CD4-positive, alpha-beta T cell (primary cell): ENCODE data around the gene MOGAT2. TPM values are rescaled to one million over a fixed set of nuclear protein-coding genes. Genes with fewer than 3 reads are reported as not detected.

ENCODE experiments used
- ATAC-seq: fragments of 200-7000 bp; cut with Tn5 transposase; one replicate; pipeline ENCODE4 v1.10.0; 2022; ENCODE audit warnings: mild to moderate bottlenecking; ENCODE audit not compliant: poor library complexity
- CTCF ChIA-PET: fragments of 350-600 bp; sonication (Branson Sonifier 250); formaldehyde crosslinking; loops from one replicate; lab custom pipeline; 2021; ENCODE audit warnings: antibody characterized with exemption, inconsistent platforms; lab: Charles Lee
- POLR2A ChIA-PET: fragments of 350-600 bp; sonication (Branson Sonifier 250); formaldehyde crosslinking; loops from one replicate; lab custom pipeline; 2021; ENCODE audit warnings: antibody characterized with exemption, inconsistent platforms; lab: Charles Lee
- DNase-seq, 14 experiments: peaks; one replicate each; pipeline ENCODE4 v3.0.0-alpha.2; 2013 to 2020; ENCODE audit warnings: mixed read lengths in 2 of 14
- H3K27ac ChIP-seq, 2 donors: one replicate each; pipeline versions ENCODE4 v1.5.1 to v1.7.0; 2013; ENCODE audit warnings: low read length in 2 of 2, low read depth in 1 of 2, mild to moderate bottlenecking in 1 of 2
- H3K27me3 ChIP-seq, 2 experiments: 1 replicate in 1 of 2; 2 replicates in 1 of 2; pipeline versions ENCODE4 v1.6.1 to v1.7.0; 2013; ENCODE audit warnings: low read length in 2 of 2, control low read depth in 1 of 2, mild to moderate bottlenecking in 1 of 2, moderate library complexity in 1 of 2; ENCODE audit not compliant: insufficient read depth in 2 of 2, control insufficient read depth in 1 of 2
- H3K36me3 ChIP-seq: one replicate; pipeline ENCODE4 v1.6.1; 2013; ENCODE audit warnings: low read length, control low read depth; ENCODE audit not compliant: insufficient read depth
- H3K4me1 ChIP-seq: one replicate; pipeline ENCODE4 v1.6.1; 2013; ENCODE audit warnings: low read length, control low read depth; ENCODE audit not compliant: insufficient read depth
- H3K4me3 ChIP-seq: one replicate; pipeline ENCODE4 v1.5.1; 2013; ENCODE audit warnings: mild to moderate bottlenecking, low read length, moderate library complexity
- H3K9me3 ChIP-seq, 2 experiments: 1 replicate in 1 of 2; 2 replicates in 1 of 2; pipeline versions ENCODE4 v1.6.1 to v1.7.0; 2013; ENCODE audit warnings: low read length in 2 of 2, mild to moderate bottlenecking in 2 of 2, control low read depth in 1 of 2, moderate library complexity in 1 of 2; ENCODE audit not compliant: control insufficient read depth in 1 of 2, insufficient read depth in 1 of 2
- H3K27ac Mint-ChIP-seq: one replicate; pipeline ENCODE4 v1.8.0; 2020; ENCODE audit warnings: mixed read lengths
- H3K27me3 Mint-ChIP-seq: one replicate; pipeline ENCODE4 v1.8.0; 2021; ENCODE audit warnings: mixed read lengths
- H3K36me3 Mint-ChIP-seq: one replicate; pipeline ENCODE4 v1.8.0; 2021; ENCODE audit warnings: low read depth, mixed read lengths
- H3K4me1 Mint-ChIP-seq: one replicate; pipeline ENCODE4 v1.8.0; 2021; ENCODE audit warnings: low read depth, mixed read lengths
- H3K4me3 Mint-ChIP-seq: one replicate; pipeline ENCODE4 v1.8.0; 2020; ENCODE audit warnings: mild to moderate bottlenecking, mixed read lengths
- H3K9me3 Mint-ChIP-seq: one replicate; pipeline ENCODE4 v1.8.0; 2020; ENCODE audit warnings: mixed read lengths
- intact Hi-C, 2 experiments: fragments of 100-400 bp; cut with DNase I in 1 of 2; cut with micrococcal nuclease in 1 of 2; formaldehyde crosslinking; loops; one replicate each; pipeline versions ENCODE4 v1.15.1 to v1.9.0; 2023 to 2025; cut with DNase I, micrococcal nuclease
- polyA plus RNA-seq, 2 donors: library from polyadenylated mRNA; unstranded; fragments of 120-200 nt; gene quantifications; one replicate each; pipeline ENCODE4 v1.2.1, GENCODE V29; 2013
- total RNA-seq, 174 experiments: library from RNA in 2 of 174; stranded (reverse) in 2 of 174; gene quantifications; one replicate each; pipeline ENCODE4 v1.2.3 and lab custom pipeline; 2021 to 2026
- TF ChIP-seq, protein P1 (sequence below): fragments of 200-600 bp; IDR thresholded peaks from one replicate; pipeline ENCODE4 v1.8.0; 2022; ENCODE audit warnings: antibody characterized with exemption, mild to moderate bottlenecking

The MOGAT2 gene
- total RNA-seq (not detected), total RNA-seq (lab: John Stamatoyannopoulos, UW) (0 to 0.11 (median 0) reads per million in 172 experiments)
- polyA plus RNA-seq (2013, experiment 1 of 2), result not detected
- polyA plus RNA-seq (2013, experiment 2 of 2), result 0.03 TPM

DNA sequence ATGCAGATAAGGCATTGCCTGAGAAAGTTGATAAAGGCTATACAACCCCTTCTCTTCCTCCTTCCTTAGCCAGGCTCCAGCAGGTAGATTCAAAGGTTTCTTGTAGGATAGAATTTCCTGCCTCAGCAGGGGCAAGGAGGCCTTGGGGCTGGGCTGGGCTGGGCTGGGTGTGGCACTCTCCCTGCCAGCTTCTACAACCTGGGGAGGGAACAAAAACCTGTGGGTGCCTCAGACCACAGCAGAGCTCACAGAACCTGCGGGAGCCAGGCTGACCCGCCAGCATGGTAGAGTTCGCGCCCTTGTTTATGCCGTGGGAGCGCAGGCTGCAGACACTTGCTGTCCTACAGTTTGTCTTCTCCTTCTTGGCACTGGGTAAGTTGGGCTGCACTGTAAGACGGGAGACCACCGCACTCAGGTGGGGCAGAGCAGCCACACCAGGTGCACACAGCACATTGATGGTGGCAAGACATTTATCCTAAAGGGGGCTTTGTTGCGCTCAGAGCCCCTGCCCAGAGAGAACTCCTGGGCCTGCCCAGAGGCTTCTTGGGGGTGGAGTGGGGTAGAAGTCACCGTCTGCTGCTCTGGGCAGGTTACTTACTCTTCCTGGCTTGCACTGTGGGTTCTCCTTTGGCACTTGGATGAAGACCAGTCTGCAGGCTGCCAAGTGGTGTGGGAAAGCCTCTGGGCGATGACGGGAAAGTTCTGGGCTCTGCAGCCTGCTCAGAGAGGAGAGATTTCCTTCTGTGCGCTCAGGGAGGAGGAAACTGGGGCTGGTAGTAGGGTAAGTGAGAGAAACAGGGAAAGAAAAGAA is at the start of gene MOGAT2:
MOGAT2 (plus strand) TSS at position 231 of the 811 bp plus-strand sequence; CDS start at position 282, 51 bp downstream.
- H3K9me3 Mint-ChIP-seq, result no peaks in the 10 kb centered on the region
- Histone ChIP-seq H3K27ac (no peak within 1 kb of the TSS), H3K36me3 (no peaks in the 10 kb centered on the region), H3K4me1 (no peaks in the 10 kb centered on the region), H3K27me3 (no peaks in the 10 kb centered on the region), H3K9me3 (no peaks in the 10 kb centered on the region), H3K4me3 (no peak within 1 kb of the TSS)
- CTCF ChIA-PET, result no interaction called here
- no peaks in the 10 kb centered on the region for H3K36me3 Mint-ChIP-seq
- TF ChIP-seq, protein P1, sequence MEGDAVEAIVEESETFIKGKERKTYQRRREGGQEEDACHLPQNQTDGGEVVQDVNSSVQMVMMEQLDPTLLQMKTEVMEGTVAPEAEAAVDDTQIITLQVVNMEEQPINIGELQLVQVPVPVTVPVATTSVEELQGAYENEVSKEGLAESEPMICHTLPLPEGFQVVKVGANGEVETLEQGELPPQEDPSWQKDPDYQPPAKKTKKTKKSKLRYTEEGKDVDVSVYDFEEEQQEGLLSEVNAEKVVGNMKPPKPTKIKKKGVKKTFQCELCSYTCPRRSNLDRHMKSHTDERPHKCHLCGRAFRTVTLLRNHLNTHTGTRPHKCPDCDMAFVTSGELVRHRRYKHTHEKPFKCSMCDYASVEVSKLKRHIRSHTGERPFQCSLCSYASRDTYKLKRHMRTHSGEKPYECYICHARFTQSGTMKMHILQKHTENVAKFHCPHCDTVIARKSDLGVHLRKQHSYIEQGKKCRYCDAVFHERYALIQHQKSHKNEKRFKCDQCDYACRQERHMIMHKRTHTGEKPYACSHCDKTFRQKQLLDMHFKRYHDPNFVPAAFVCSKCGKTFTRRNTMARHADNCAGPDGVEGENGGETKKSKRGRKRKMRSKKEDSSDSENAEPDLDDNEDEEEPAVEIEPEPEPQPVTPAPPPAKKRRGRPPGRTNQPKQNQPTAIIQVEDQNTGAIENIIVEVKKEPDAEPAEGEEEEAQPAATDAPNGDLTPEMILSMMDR, result no peak
- H3K27ac Mint-ChIP-seq, result no peak within 1 kb of the TSS
- POLR2A ChIA-PET, result no interaction called here
- H3K4me1 Mint-ChIP-seq, result no peaks in the 10 kb centered on the region
- no peak within 1 kb of the TSS for H3K4me3 Mint-ChIP-seq
- DNase-seq (peak in 1 of 14 experiments; percentile 4), ATAC-seq (no peak)
- no peaks in the 10 kb centered on the region for H3K27me3 Mint-ChIP-seq
- intact Hi-C loops, result no loop called here

DNA sequence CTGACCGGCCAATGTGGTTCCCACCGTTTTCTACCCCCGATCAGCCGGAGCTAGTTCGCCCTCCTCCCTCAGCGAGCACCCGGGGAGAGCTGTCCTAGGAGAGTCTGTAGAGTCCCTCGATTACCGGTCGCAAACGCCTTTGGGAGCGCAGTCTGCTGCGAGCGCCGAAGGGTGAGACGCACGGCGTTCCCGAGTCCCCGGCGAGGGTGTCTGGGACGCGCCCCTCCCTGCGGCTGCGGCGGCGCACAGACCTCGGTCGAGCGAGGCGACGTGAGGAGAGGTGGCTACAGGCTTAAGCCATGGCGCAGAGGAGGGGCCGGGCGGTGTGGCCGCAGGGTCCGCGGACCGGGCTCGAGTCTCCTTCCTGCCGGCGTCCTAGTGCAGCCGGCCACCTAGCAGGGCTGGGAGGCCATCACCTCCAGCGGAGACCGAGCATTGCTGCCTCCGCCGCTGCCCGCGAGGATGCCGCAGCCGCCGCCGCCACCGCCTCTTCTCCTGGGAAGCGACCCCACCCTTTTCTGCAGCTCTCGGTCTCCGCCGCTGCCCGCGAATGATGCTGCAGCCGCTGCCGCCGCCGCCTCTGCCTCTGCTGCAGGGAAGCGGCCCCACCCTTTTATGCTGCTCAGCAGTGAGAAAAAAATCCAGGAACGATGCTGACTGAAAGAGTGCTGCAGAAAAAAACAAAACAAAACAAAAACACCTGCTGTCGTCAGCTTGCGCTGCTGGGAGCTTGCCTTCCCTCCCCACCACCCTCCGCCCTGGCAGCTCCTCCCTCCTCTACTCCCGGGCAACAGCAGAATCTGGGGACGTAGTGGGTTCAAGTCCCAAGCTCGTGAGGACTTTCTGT is 49.0 kb upstream of the MOGAT2 start, which contains the start of gene MAP6:
MAP6 (minus strand) TSS at position 588 of the 847 bp plus-strand sequence. CDS start 669 bp downstream, outside the sequence.
- Mint-ChIP-seq H3K36me3 (no peaks in the 10 kb centered on the region), H3K4me1 (peaks cover 16% of the 10 kb centered on the region), H3K27ac (no peak within 1 kb of the TSS), H3K27me3 (peaks cover 83% of the 10 kb centered on the region), H3K9me3 (no peaks in the 10 kb centered on the region), H3K4me3 (peak within 1 kb of the TSS; percentile 81)
- Histone ChIP-seq H3K27me3 (peaks cover 47 to 67% of the 10 kb centered on the region in 2 experiments), H3K4me3 (peak within 1 kb of the TSS; percentile 44), H3K36me3 (no peaks in the 10 kb centered on the region), H3K9me3 (peaks cover 0 to 17% of the 10 kb centered on the region in 2 experiments), H3K27ac (no peak within 1 kb of the TSS), H3K4me1 (peaks cover 22% of the 10 kb centered on the region)
- no peak for ATAC-seq
- ChIA-PET POLR2A (no interaction called here), CTCF (no interaction called here)
- TF ChIP-seq, protein P1, result no peak
- peak in 4 of 14 experiments; percentile 5 to 31 (median 18) for DNase-seq
- intact Hi-C loops, result no loop called here

DNA sequence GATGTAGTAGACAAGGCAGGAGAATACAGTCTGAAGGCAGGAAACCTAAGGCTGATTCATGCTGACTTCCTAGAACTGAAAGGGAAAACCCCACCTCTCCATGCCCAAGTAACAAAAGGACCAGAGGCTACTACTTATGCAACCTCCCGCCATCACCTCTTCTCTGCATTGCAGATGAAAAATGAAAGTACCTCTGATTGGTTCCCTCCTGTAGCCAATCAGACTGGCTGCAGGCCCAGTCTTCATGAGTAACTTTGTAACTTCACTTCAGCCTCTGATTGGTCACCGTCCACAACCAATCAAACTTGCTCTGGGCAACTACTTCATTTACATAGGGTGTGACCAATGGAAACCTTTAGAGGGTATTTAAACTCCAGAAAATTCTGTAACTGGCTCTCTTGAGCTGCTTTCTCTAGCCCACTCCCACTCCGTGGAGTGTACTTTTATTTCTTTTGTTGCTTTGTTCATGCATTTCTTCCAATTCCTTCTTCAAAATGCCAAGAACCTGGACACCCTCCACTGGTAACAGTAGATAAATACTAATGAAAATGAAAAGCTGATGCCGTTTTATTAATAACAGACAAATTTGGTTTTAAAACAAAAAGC is 43.6 kb upstream of the MOGAT2 start:
- intact Hi-C loops, result no loop called here
- no peak for ATAC-seq
- Histone ChIP-seq H3K4me3 (no peak overlapping the region), H3K4me1 (peaks cover 4% of the 10 kb centered on the region), H3K27me3 (peaks cover 16 to 30% of the 10 kb centered on the region in 2 experiments), H3K27ac (no peak overlapping the region), H3K9me3 (peaks cover 0 to 8% of the 10 kb centered on the region in 2 experiments), H3K36me3 (no peaks in the 10 kb centered on the region)
- ChIA-PET CTCF (no interaction called here), POLR2A (no interaction called here)
- H3K4me1 Mint-ChIP-seq, result no peaks in the 10 kb centered on the region
- no peak overlapping the region for H3K4me3 Mint-ChIP-seq
- H3K27me3 Mint-ChIP-seq, result peaks cover 62% of the 10 kb centered on the region
- no peaks in the 10 kb centered on the region for H3K36me3 Mint-ChIP-seq
- no peaks in the 10 kb centered on the region for H3K9me3 Mint-ChIP-seq
- peak in 2 of 14 experiments; percentile 9 to 22 for DNase-seq
- TF ChIP-seq, protein P1, result no peak
- no peak overlapping the region for H3K27ac Mint-ChIP-seq
